Progenitor cell of endocrine pancreas (in vitro differentiated cells): ENCODE data around the gene INSL3. TPM values are rescaled to one million over a fixed set of nuclear protein-coding genes. Genes with fewer than 3 reads are reported as not detected.

Source experiments
- DNase-seq: peaks from one replicate; pipeline ENCODE4 v3.0.0; 2021; ENCODE audit warnings: low spot score; ENCODE audit not compliant: unreplicated experiment
- H3K27ac Mint-ChIP-seq: 2 replicates; pipeline ENCODE4 v1.8.0; 2021; ENCODE audit warnings: mild to moderate bottlenecking, moderate library complexity, mixed read lengths
- H3K27me3 Mint-ChIP-seq: 2 replicates; pipeline ENCODE4 v1.8.0; 2021; ENCODE audit warnings: mixed read lengths
- H3K36me3 Mint-ChIP-seq: 2 replicates; pipeline ENCODE4 v1.8.0; 2022; ENCODE audit warnings: mixed read lengths; ENCODE audit not compliant: insufficient read depth
- H3K4me1 Mint-ChIP-seq: 2 replicates; pipeline ENCODE4 v1.8.0; 2021; ENCODE audit warnings: low read depth, mixed read lengths
- H3K4me3 Mint-ChIP-seq: 2 replicates; pipeline ENCODE4 v1.8.0; 2021; ENCODE audit warnings: low read depth, mild to moderate bottlenecking, moderate library complexity, mixed read lengths
- H3K9me3 Mint-ChIP-seq: 2 replicates; pipeline ENCODE4 v1.8.0; 2021; ENCODE audit warnings: low read depth, mixed read lengths
- total RNA-seq: library from RNA; stranded (reverse); gene quantifications from 2 replicates; pipeline ENCODE4 v1.2.1, GENCODE V29; 2021
- TF ChIP-seq, protein P1 (sequence below): fragments of 200-600 bp; sonication (generic); IDR thresholded peaks from one replicate; pipeline ENCODE4 v1.5.0; 2021; ENCODE audit warnings: antibody characterized with exemption, mild to moderate bottlenecking; ENCODE audit not compliant: unreplicated experiment

INSL3 gene
- total RNA-seq, 1 donor from 2014 or later: not detected

DNA sequence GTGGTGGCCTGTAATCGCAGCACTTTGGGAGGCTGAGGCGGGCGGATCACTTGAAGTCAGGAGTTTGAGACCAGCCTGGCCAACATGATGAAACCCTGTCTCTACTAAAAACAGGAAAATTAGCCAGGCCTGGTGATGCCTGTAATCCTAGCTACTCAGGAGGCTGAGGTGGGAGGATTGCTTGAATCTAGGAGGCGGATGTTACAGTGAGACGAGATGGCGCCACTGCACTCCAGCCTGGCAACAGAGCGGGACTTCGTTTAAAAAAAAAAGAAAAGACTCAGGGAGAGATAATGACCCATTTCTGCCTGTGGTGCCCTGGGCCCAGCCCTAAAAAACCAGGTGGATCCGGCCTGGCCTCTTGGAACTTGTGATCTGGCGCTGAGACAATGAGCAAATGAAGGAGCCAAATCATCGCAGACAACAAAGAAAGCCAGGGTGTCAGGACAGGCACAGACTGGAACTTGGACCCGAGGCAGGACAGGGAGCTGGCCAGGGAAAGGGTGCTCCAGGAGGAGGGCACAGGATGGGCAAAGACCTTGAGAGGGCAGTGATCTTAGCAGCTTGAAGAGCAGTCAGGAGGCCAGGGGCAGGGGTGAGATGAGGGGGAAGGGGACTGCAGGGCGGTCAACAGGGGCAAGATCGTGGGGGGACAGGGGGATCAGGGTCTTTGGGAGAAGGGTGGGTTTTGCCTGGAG is 27.4 kb upstream of the INSL3 start:
- Mint-ChIP-seq H3K4me3 (no peak overlapping the region), H3K36me3 (no peaks in the 10 kb centered on the region), H3K27ac (no peak overlapping the region), H3K4me1 (no peaks in the 10 kb centered on the region), H3K9me3 (no peaks in the 10 kb centered on the region), H3K27me3 (peaks cover 41% of the 10 kb centered on the region)
- TF ChIP-seq, protein P1, sequence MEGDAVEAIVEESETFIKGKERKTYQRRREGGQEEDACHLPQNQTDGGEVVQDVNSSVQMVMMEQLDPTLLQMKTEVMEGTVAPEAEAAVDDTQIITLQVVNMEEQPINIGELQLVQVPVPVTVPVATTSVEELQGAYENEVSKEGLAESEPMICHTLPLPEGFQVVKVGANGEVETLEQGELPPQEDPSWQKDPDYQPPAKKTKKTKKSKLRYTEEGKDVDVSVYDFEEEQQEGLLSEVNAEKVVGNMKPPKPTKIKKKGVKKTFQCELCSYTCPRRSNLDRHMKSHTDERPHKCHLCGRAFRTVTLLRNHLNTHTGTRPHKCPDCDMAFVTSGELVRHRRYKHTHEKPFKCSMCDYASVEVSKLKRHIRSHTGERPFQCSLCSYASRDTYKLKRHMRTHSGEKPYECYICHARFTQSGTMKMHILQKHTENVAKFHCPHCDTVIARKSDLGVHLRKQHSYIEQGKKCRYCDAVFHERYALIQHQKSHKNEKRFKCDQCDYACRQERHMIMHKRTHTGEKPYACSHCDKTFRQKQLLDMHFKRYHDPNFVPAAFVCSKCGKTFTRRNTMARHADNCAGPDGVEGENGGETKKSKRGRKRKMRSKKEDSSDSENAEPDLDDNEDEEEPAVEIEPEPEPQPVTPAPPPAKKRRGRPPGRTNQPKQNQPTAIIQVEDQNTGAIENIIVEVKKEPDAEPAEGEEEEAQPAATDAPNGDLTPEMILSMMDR: no peak
- DNase-seq: no peak

DNA sequence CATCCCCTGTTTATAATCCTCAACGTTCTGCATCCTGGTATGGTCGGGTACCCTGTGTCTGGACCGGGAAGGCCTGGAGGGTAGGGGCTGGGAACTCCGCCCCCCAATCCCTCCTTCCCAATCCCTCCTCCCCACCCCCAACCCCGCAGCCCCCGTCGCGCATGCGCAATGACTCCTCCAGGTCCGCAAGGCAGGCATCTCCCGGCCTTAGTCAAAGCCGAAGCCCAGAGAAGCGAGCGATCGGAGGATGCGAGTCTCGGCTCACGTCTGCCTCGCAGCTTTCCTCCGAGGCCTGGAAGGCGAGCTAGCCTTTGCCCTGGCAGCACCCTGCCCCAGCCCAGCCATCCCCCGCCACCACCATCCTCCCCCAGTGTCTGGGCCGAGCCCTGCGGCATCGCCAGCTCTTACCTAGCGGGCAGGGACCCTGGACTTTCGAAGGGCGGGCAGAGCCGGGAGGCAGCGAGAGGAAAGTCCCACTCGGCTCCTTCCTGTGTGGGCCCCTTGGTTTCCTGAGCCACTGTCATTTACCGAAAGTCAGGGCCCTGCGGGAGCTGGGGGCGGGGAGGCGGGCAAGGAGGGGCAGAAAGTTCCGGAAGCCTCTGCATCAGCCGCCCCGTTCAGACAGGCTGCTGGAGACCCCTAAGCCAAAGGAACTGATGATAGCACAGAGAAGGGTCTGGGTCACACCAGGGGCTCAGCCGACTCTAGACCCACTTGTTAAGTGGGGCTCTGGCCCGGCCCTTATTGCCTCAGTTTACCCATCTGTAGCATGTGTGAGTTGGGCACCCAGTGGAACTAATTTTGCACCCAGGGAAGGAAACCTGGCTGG is 26.4 kb upstream of the INSL3 start, which contains the start of gene JAK3:
TSS of gene JAK3 (minus strand) at position 445 of the 829 bp plus-strand sequence. CDS start 3,565 bp downstream, outside the sequence.
- Mint-ChIP-seq H3K9me3 (no peaks in the 10 kb centered on the region), H3K4me1 (no peaks in the 10 kb centered on the region), H3K27me3 (peaks cover 49% of the 10 kb centered on the region), H3K27ac (no peak within 1 kb of the TSS), H3K4me3 (peak within 1 kb of the TSS; percentile 46), H3K36me3 (no peaks in the 10 kb centered on the region)
- TF ChIP-seq, protein P1: no peak
- DNase-seq: peak; percentile 53

DNA sequence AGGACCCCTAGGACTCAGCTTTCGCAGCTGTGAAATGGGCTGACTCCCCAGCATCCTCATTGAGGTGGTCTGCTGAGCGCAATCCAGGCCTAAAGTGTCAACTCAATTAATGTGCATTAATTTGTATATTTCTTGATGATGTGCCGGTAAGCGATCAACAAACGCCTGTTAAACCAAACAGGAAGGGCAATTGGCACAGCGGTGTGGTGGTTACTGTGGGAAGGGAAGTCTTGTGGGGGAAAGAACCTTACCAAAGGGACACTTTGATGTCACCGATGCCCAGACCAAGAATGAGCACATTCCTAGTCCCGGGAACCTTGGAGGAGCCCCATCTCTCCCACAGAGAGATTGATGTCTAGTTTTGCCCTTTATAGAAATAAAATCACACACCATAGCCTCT is 24.8 kb upstream of the INSL3 start:
- DNase-seq: no peak
- no peaks in the 10 kb centered on the region for H3K36me3 Mint-ChIP-seq
- H3K4me1 Mint-ChIP-seq: no peaks in the 10 kb centered on the region
- H3K4me3 Mint-ChIP-seq: no peak overlapping the region
- peaks cover 56% of the 10 kb centered on the region for H3K27me3 Mint-ChIP-seq
- TF ChIP-seq, protein P1: no peak
- H3K9me3 Mint-ChIP-seq: no peaks in the 10 kb centered on the region
- no peak overlapping the region for H3K27ac Mint-ChIP-seq

DNA sequence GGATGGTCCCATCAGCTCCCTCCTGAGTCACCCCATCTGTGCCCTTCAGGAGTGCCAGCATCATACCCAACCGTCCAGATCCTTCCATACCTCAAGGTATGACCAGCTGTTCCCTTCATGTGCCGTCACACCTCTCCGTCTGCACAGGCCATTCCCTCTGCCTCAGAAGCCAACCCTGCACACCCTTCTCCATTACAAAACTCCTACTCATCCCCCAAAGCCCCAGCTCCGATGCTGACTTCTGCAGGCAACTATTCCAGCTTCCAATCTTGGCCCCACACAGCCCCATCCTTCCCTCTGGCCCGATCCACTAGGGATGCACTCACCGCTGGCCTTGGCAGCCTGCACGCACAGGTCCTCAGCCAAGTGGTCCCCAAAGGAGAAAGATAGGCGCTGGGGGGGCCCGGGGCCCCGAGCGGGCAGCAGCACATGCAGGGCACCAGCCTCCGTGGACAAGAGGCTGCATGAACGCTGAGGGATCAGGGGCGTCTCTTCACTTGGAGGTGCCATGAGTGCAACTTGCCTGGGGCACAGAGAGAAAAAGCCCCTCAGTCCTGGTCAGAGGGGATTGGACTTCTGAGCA is 22.7 kb upstream of the INSL3 start:
- DNase-seq: no peak
- Mint-ChIP-seq H3K9me3 (no peaks in the 10 kb centered on the region), H3K36me3 (no peaks in the 10 kb centered on the region), H3K4me3 (no peak overlapping the region), H3K27ac (no peak overlapping the region), H3K4me1 (peaks cover 1% of the 10 kb centered on the region), H3K27me3 (peaks cover 64% of the 10 kb centered on the region)
- TF ChIP-seq, protein P1: no peak

DNA sequence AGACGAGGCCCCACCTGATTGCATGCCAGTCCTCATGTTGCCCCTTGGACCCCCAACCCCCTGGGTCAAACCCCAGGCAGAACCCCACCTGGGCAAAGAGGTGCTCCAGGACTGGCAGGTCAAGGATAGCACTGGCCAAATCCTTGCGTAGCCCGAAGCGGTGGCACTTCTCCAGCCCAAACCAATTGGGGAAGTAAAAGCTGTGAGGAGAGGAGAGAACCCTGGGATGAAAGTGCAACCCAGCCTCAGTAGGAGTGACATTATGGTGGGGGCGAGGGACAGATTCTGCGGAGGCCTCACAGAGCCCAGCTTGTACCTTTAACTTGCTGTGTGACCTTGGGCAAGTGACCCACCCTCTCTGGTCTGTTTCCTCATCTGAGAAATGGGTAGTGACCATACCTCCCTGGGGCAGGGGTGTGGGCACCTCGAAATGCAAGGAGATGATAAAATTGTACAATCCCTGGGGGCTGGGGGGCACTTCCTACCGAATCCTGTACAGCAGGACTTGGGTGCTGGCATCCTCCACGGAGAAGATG is 22.0 kb upstream of the INSL3 start:
- Mint-ChIP-seq H3K27ac (no peak overlapping the region), H3K27me3 (peaks cover 61% of the 10 kb centered on the region), H3K4me3 (no peak overlapping the region), H3K4me1 (peaks cover 1% of the 10 kb centered on the region), H3K36me3 (no peaks in the 10 kb centered on the region), H3K9me3 (no peaks in the 10 kb centered on the region)
- DNase-seq: no peak
- TF ChIP-seq, protein P1: no peak
